ENCODE results near the gene ADGRA1. TPM values are rescaled to one million over a fixed set of nuclear protein-coding genes. Genes with fewer than 3 reads are reported as not detected.

Gene ADGRA1
- total and polyA plus RNA-seq, 2 of the 13 experiments (the other 11 are each of a cell fraction or from before 2014, with no cell fraction given): not detected

DNA sequence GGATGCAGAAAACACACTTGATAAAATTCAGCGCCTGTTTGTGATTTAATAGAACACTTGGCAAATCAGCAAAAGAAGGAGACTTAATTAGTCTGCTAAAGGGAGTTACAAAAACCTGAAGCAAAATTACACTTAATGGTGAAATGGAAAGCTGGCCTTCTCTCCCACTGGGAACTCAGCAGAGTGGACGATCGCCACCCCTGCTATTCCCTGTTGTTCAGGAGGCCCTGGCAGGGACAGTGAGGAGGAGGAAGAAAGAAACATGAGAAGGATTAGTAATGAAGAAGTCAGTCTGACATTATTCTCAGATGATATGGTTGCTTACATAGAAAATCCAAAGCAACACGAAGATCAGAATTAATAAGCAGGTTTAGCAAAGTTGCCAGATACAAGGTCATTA is 66.7 kb downstream of the ADGRA1 start (continued):
- TF ChIP-seq, protein P1, sequence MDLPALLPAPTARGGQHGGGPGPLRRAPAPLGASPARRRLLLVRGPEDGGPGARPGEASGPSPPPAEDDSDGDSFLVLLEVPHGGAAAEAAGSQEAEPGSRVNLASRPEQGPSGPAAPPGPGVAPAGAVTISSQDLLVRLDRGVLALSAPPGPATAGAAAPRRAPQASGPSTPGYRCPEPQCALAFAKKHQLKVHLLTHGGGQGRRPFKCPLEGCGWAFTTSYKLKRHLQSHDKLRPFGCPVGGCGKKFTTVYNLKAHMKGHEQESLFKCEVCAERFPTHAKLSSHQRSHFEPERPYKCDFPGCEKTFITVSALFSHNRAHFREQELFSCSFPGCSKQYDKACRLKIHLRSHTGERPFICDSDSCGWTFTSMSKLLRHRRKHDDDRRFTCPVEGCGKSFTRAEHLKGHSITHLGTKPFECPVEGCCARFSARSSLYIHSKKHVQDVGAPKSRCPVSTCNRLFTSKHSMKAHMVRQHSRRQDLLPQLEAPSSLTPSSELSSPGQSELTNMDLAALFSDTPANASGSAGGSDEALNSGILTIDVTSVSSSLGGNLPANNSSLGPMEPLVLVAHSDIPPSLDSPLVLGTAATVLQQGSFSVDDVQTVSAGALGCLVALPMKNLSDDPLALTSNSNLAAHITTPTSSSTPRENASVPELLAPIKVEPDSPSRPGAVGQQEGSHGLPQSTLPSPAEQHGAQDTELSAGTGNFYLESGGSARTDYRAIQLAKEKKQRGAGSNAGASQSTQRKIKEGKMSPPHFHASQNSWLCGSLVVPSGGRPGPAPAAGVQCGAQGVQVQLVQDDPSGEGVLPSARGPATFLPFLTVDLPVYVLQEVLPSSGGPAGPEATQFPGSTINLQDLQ (CRISPR knock-in tag; IDR thresholded peaks at IDR 0.05): no peak

- H4K20me1 ChIP-seq (ENCODE audit: insufficient read depth, low read length): no peaks in the 10 kb centered on the region
- no peak overlapping the region for H3K4me3 ChIP-seq (replicated peaks in 1 of 3; ENCODE audit: insufficient read depth in 1 of 3, low read depth in 2 of 3, low read length in 3 of 3)
- H3K27ac ChIP-seq (ENCODE audit: extremely low read length, insufficient read depth, low read length): no peak overlapping the region
- CTCF ChIA-PET (ENCODE audit: low intra/inter-chr PET ratio, low total read pairs): no interaction called here
- POLR2A ChIA-PET: no interaction called here
- TF ChIP-seq, protein P2, sequence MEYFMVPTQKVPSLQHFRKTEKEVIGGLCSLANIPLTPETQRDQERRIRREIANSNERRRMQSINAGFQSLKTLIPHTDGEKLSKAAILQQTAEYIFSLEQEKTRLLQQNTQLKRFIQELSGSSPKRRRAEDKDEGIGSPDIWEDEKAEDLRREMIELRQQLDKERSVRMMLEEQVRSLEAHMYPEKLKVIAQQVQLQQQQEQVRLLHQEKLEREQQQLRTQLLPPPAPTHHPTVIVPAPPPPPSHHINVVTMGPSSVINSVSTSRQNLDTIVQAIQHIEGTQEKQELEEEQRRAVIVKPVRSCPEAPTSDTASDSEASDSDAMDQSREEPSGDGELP (IDR thresholded peaks at IDR 0.05; ENCODE audit: borderline replicate concordance, low read depth): no peak
- TF ChIP-seq ZNF160 (CRISPR knock-in tag; IDR thresholded peaks at IDR 0.05) (no peak), CCDC6 (CRISPR knock-in tag; IDR thresholded peaks at IDR 0.05) (no peak), CREB1 (IDR thresholded peaks at IDR 0.05) (peak; percentile 63), CREB1 (CRISPR knock-in tag; IDR thresholded peaks at IDR 0.05) (no peak), ZNF337 (CRISPR knock-in tag; IDR thresholded peaks at IDR 0.05; ENCODE audit: borderline replicate concordance, low read depth) (no peak), REXO4 (CRISPR knock-in tag; IDR thresholded peaks at IDR 0.05; ENCODE audit: borderline replicate concordance) (no peak), ATF7 (IDR thresholded peaks at IDR 0.05) (peak; percentile 55), ATF7 (CRISPR knock-in tag; IDR thresholded peaks at IDR 0.05) (no peak), ZNF414 (CRISPR knock-in tag; IDR thresholded peaks at IDR 0.05) (no peak)
- H3K9me3 ChIP-seq (ENCODE audit: low read length): no peaks in the 10 kb centered on the region
- no peak overlapping the region for H3K4me2 ChIP-seq (ENCODE audit: low read depth, low read length)
- no TSS peak for BruUV-seq (replicated peaks)
- in situ Hi-C loops (cut with HindIII; ENCODE audit: extremely low pct_ligation_motif_present, low pct_unique_long_range_greater_than_20kb) (no loop called here), intact Hi-C loops (cut with micrococcal nuclease; ENCODE audit: unreplicated experiment) (no loop called here)
- ATAC-seq (no peak), FAIRE-seq (no peak), DNase-seq (ENCODE audit: low spot score) (no peak)
- H2AFZ ChIP-seq (ENCODE audit: low read length): no peak overlapping the region
- H3K4me1 ChIP-seq (ENCODE audit: insufficient read depth, low read length): no peaks in the 10 kb centered on the region
- no peaks in the 10 kb centered on the region for H3K36me3 ChIP-seq (replicated peaks in 1 of 2; ENCODE audit: control insufficient read depth in 1 of 2, insufficient read depth in 2 of 2, low read length in 2 of 2)
- H3K27me3 ChIP-seq (ENCODE audit: control insufficient read depth in 1 of 2, insufficient read depth in 2 of 2, low read length in 2 of 2): peaks cover 5 to 32% of the 10 kb centered on the region in 2 experiments
- H3K9ac ChIP-seq (ENCODE audit: insufficient read depth, low read depth, low read length): no peak overlapping the region
- no peaks in the 10 kb centered on the region for H3K79me2 ChIP-seq (ENCODE audit: insufficient read depth, low read length)
- WGBS (ENCODE audit: low lambda C conversion rate): 27% methylated on average over 28 of the region's 30 CpGs
Observed at GRCh38 chr10:133154996-133155778, 67.5 kb downstream of the ADGRA1 start.

Measured in HepG2 (cell line).